NT2/D1 (cell line): Measurements from ENCODE around the gene NUDT7.

ENCODE experiments used
- SUZ12 ChIP-seq: IDR thresholded peaks from 2 replicates; pipeline ENCODE4 v1.6.1; 2011; ENCODE audit not compliant: insufficient read length, insufficient read depth; ENCODE audit errors: extremely low read depth
- YY1 ChIP-seq: IDR thresholded peaks from 2 replicates; pipeline ENCODE4 v1.6.1; 2011; ENCODE audit not compliant: insufficient read length, insufficient read depth

GRCh38 chr16:77748421-77749005, 26.2 kb downstream of the NUDT7 start:
- TF ChIP-seq YY1: no peak
- TF ChIP-seq SUZ12: no peak
